Left lung (tissue), 10 donors: ENCODE results near the gene TGM4. TPM values are rescaled to one million over a fixed set of nuclear protein-coding genes. Genes with fewer than 3 reads are reported as not detected.
A peak's percentile ranks its signal among the peaks of the same experiment; 100 is the strongest.
"Not testable (repeated sequence)": the region's sequence is repeated elsewhere in the genome, so short reads cannot be mapped to it uniquely, and the experiment has no call there.

ENCODE experiments used
- ATAC-seq: fragments of 200-7000 bp; cut with Tn5 transposase; one replicate; pipeline ENCODE4 v1.9.1; 2020; ENCODE audit warnings: moderate library complexity
- DNase-seq, 4 donors: peaks; one replicate each; pipeline ENCODE4 v3.0.0-alpha.2; 2013 to 2020
- H3K27ac ChIP-seq, 2 donors: fragments of 200-600 bp; sonication (generic) in 1 of 2; one replicate each; pipeline versions ENCODE4 v1.5.0 to v1.8.0; 2020 to 2021
- H3K27me3 ChIP-seq, 2 donors: fragments of 200-600 bp; sonication (generic) in 1 of 2; one replicate each; pipeline versions ENCODE4 v1.5.0 to v1.8.0; 2020 to 2021
- H3K36me3 ChIP-seq, 2 donors: fragments of 200-600 bp; sonication (generic) in 1 of 2; one replicate each; pipeline versions ENCODE4 v1.5.0 to v1.8.0; 2020 to 2021
- H3K4me1 ChIP-seq, 2 donors: fragments of 200-600 bp; one replicate each; pipeline ENCODE4 v1.8.0; 2021
- H3K4me3 ChIP-seq, 2 donors: fragments of 200-600 bp; sonication (generic) in 1 of 2; one replicate each; pipeline versions ENCODE4 v1.5.0 to v1.8.0; 2020 to 2021; ENCODE audit warnings: mild to moderate bottlenecking in 1 of 2
- H3K9me3 ChIP-seq, 2 donors: fragments of 200-600 bp; sonication (generic) in 1 of 2; one replicate each; pipeline versions ENCODE4 v1.5.0 to v1.8.0; 2020 to 2021
- intact Hi-C, 2 donors: fragments of 100-400 bp; cut with DNase I; formaldehyde crosslinking; loops; one replicate each; pipeline versions ENCODE4 v1.11.2 to v1.14.2; 2022
- polyA plus RNA-seq, 6 donors: library from polyadenylated mRNA; unstranded; fragments of 120-200 nt; gene quantifications; one replicate each; pipeline ENCODE4 v1.2.1, GENCODE V29; 2013; ENCODE audit not compliant: insufficient read length in 6 of 6
- total RNA-seq, 2 donors: library from RNA; stranded (reverse); fragmentation: NEBNext Ultra II Directional; extraction: Animal tissue kit (Norgen Biotek cat#: 25700); gene quantifications; one replicate each; pipeline ENCODE4 v1.2.1, GENCODE V29; 2021
- TF ChIP-seq, protein P1 (sequence below), 2 donors: fragments of 200-600 bp; sonication (generic) in 1 of 2; IDR thresholded peaks; one replicate each; pipeline versions ENCODE4 v1.5.0 to v1.8.0; 2021; ENCODE audit warnings: antibody characterized with exemption in 2 of 2
- donor health status: DM: no; HTN: yes; CAD: no.
- donor health status: DM: no; HTN: no; CAD: no.

The TGM4 gene
- total and polyA plus RNA-seq, 8 donors, result 0.06 to 0.14 (median 0.06) TPM; not detected in 3

DNA sequence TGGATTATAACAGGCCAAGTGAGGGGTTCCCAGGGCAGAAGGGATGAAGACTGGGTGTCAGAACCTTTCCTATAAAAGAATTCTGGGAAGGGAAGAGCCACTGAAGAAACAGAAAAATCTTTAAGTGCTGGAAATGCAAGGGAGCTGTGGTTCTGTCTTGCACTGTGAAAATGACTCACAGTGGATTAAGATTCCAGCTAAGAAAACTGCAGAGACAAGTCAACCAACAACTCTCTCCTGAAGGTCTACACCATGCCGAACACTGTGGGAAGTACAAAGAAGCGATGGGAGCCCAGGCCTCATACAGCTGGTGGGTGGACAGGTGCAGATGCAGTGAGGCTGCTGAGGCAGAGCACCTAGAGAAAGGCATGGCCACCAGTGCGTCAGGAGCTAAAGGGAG lies 73.8 kb downstream of the TGM4 start:
- TF ChIP-seq, protein P1, sequence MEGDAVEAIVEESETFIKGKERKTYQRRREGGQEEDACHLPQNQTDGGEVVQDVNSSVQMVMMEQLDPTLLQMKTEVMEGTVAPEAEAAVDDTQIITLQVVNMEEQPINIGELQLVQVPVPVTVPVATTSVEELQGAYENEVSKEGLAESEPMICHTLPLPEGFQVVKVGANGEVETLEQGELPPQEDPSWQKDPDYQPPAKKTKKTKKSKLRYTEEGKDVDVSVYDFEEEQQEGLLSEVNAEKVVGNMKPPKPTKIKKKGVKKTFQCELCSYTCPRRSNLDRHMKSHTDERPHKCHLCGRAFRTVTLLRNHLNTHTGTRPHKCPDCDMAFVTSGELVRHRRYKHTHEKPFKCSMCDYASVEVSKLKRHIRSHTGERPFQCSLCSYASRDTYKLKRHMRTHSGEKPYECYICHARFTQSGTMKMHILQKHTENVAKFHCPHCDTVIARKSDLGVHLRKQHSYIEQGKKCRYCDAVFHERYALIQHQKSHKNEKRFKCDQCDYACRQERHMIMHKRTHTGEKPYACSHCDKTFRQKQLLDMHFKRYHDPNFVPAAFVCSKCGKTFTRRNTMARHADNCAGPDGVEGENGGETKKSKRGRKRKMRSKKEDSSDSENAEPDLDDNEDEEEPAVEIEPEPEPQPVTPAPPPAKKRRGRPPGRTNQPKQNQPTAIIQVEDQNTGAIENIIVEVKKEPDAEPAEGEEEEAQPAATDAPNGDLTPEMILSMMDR (IDR thresholded peaks at IDR 0.05), result no peak
- Histone ChIP-seq H3K9me3 (no peaks in the 10 kb centered on the region), H3K4me3 (no peak overlapping the region), H3K27ac (no peak overlapping the region), H3K36me3 (peaks cover 0 to 30% of the 10 kb centered on the region in 2 donors), H3K27me3 (no peaks in the 10 kb centered on the region), H3K4me1 (no peaks in the 10 kb centered on the region)
- ATAC-seq, result no peak
- intact Hi-C loops, result no loop called here
- no peak for DNase-seq

DNA sequence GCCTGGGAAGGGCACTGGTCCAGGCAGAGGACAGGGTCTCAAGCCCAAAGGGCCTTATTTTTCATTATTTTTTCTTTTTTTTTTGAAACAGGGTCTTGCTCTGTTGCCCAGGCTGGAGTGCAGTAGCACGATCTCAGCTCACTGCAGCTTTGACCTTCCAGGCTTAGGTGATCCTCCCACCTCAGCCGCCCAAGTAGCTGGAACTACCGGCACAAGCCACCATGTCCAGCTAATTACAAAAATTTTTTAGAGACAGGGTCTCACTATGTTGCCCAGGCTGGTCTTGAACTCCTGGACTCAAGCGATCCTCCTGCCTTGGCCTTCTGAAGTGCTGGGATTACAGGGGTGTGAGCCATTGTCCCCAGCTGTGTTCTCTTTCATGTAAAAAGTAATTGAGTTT lies 75.4 kb downstream of the TGM4 start:
- intact Hi-C loops, ATAC-seq, H3K27ac ChIP-seq, DNase-seq, H3K4me3 ChIP-seq, H3K27me3 ChIP-seq, H3K9me3 ChIP-seq: not testable (repeated sequence)
- H3K4me1 ChIP-seq, result peaks cover 3 to 15% of the 10 kb centered on the region in 2 donors
- H3K36me3 ChIP-seq, result peaks cover 0 to 20% of the 10 kb centered on the region in 2 donors

DNA sequence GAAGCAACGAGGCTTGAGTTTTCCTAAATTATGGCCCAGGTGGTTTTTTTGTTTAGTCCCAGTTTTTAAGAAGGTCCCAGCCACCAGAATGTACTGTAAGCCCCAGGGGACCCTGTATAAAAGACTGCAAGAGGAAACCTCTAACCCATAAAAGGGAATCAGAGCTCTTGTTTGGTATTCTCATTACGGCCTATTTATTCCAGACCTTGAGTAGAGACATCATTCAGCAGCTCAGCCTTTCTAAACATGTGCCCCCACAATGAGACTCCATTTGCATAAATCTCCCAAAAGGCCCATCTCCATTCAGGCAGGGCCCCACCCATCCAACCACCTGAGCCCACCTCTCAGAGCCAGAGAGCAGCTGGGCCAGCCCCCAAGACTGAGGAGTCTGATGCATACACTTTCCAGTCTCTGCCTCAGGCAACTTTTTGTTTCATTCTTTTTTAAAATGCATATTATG lies 75.9 kb downstream of the TGM4 start:
- TF ChIP-seq, protein P1 (IDR thresholded peaks at IDR 0.05), result no peak
- DNase-seq, result no peak
- H3K4me3 ChIP-seq, result no peak overlapping the region
- H3K27me3 ChIP-seq, result no peaks in the 10 kb centered on the region
- H3K4me1 ChIP-seq, result peaks cover 6 to 20% of the 10 kb centered on the region in 2 donors
- no peak overlapping the region for H3K27ac ChIP-seq
- intact Hi-C loops, result no loop called here
- peaks cover 0 to 14% of the 10 kb centered on the region in 2 donors for H3K36me3 ChIP-seq
- no peak for ATAC-seq
- no peaks in the 10 kb centered on the region for H3K9me3 ChIP-seq

DNA sequence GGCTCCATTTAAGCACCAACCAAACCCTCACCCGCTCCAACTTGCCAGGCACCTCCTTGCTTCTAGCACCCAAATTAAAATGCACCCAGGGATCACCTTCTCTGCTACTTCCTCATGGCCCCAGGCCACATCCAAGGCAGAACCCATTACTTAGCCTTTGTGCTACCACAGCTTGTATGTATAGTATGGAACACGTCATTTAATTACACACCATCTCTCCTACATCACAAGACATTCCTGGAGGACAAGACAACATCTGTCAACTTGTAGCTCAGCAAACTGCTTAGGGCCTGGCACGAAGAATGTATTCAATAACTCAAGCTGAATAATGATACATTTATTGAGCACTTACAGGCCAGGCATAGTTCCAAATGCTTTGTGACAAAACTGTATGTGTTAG lies 78.3 kb downstream of the TGM4 start:
- Histone ChIP-seq H3K9me3 (no peaks in the 10 kb centered on the region), H3K27ac (no peak overlapping the region), H3K27me3 (no peaks in the 10 kb centered on the region), H3K4me1 (peaks cover 6 to 43% of the 10 kb centered on the region in 2 donors), H3K4me3 (no peak overlapping the region), H3K36me3 (peaks cover 0 to 16% of the 10 kb centered on the region in 2 donors)
- TF ChIP-seq, protein P1 (IDR thresholded peaks at IDR 0.05), result no peak
- ATAC-seq, result no peak
- DNase-seq, result no peak
- intact Hi-C loops, result no loop called here

DNA sequence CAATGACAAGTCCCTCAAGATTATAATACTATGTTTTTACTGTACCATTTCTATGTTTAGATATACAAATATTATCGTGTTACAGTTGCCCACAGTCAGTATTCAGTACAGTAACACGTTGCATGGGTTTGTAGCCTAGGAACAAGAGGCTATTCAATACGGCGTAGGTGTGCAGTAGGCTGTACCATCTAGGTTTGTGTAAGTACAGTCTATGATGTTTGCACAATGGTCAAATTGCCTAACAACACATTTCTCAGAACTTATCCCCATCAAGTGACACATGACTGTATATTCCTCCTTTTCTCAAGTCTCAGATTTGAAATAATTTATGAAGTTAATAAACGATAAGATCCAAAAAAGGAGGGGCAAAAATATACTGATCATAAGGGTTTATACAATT lies 79.9 kb downstream of the TGM4 start:
- no peaks in the 10 kb centered on the region for H3K27me3 ChIP-seq
- H3K4me3 ChIP-seq, result no peak overlapping the region
- no peak for DNase-seq
- H3K27ac ChIP-seq, result peak overlapping the region; percentile 49 to 93
- H3K4me1 ChIP-seq, result peaks cover 8 to 58% of the 10 kb centered on the region in 2 donors
- TF ChIP-seq, protein P1 (IDR thresholded peaks at IDR 0.05), result no peak
- ATAC-seq, result peak; percentile 75
- intact Hi-C loops, result no loop called here
- H3K36me3 ChIP-seq, result peaks cover 0 to 32% of the 10 kb centered on the region in 2 donors
- H3K9me3 ChIP-seq, result no peaks in the 10 kb centered on the region

DNA sequence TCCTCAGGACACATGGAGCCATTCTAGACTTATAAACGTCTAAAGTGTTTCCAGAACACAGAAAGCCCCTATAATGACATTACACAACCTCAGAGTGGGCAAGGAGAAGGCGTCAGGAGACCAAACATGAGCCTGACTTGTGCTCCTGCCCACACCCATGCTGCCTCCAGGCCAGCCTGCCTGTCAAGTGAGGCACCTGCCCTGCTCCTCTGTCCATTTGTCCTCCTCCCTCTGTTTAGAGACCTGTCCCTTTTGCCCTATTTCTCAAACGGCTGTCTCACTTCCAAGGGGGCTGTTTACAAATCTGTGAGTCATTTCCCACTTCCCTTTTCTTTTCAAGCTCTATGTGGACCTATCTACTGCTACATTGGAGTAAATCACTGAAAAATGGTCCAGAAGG lies 80.6 kb downstream of the TGM4 start:
- TF ChIP-seq, protein P1 (IDR thresholded peaks at IDR 0.05), result no peak
- H3K36me3 ChIP-seq, result peaks cover 0 to 32% of the 10 kb centered on the region in 2 donors
- peak in 2 of 4 donors; percentile 61 to 81 for DNase-seq
- peaks cover 8 to 61% of the 10 kb centered on the region in 2 donors for H3K4me1 ChIP-seq
- H3K9me3 ChIP-seq, result no peaks in the 10 kb centered on the region
- H3K27me3 ChIP-seq, result no peaks in the 10 kb centered on the region
- ATAC-seq, result peak; percentile 74
- peak overlapping the region; percentile 49 to 93 for H3K27ac ChIP-seq
- H3K4me3 ChIP-seq, result no peak overlapping the region
- intact Hi-C loops, result no loop called here
